HepG2 (cell line): ENCODE results near the gene ESPN.

Experiments used
- EZH2 ChIP-seq: conservative IDR thresholded peaks from 2 replicates; pipeline ENCODE4 v1.6.1; 2012; ENCODE audit warnings: mild to moderate bottlenecking, low read depth, low read length, moderate library complexity
- SPEN ChIP-seq: sonication (generic); formaldehyde crosslinking; IDR thresholded peaks from 2 replicates; pipeline ENCODE4 v1.5.1; 2020; ENCODE audit warnings: low read depth, mild to moderate bottlenecking, missing genetic modification reagents
- ZNF142 ChIP-seq: sonication (generic); formaldehyde crosslinking; IDR thresholded peaks from 2 replicates; pipeline ENCODE4 v1.4.0; 2020; ENCODE audit warnings: missing genetic modification reagents

GRCh38 chr1:6417961-6418667 lies 6.5 kb upstream of the ESPN start:
- TF ChIP-seq EZH2 (no peak), ZNF142 (no peak), SPEN (CRISPR knock-in tag) (no peak)
